K562 (cell line): ENCODE data around the gene SLC34A1. TPM values are rescaled to one million over a fixed set of nuclear protein-coding genes. Genes with fewer than 3 reads are reported as not detected.

Source experiments
- CXXC5 ChIP-seq: fragments of 250-450 bp; sonication (Bioruptor Pico); IDR thresholded peaks from 2 replicates; pipeline ENCODE4 v1.8.0; 2022; ENCODE audit warnings: inconsistent platforms, mild to moderate bottlenecking, moderate library complexity
- E2F6 ChIP-seq, 2 experiments: IDR thresholded peaks; 2 replicates each; pipeline ENCODE4 v1.6.1; 2011; ENCODE audit warnings: borderline replicate concordance in 1 of 2, control low read depth in 1 of 2, low read depth in 1 of 2, low read length in 1 of 2, mild to moderate bottlenecking in 1 of 2, mixed read lengths in 1 of 2, moderate library complexity in 1 of 2; ENCODE audit not compliant: insufficient read depth in 1 of 2, insufficient read length in 1 of 2, poor library complexity in 1 of 2, severe bottlenecking in 1 of 2; ENCODE audit errors: extremely low read depth in 1 of 2
- GABPB1 ChIP-seq: sonication (generic); formaldehyde crosslinking; IDR thresholded peaks from 2 replicates; pipeline ENCODE4 v1.8.0; 2022; ENCODE audit warnings: mild to moderate bottlenecking, missing genetic modification reagents
- HCFC1 ChIP-seq: IDR thresholded peaks from 2 replicates; pipeline ENCODE4 v1.6.1; 2012; ENCODE audit warnings: low read depth, low read length, improper control_type of control experiment
- KAT2B ChIP-seq: IDR thresholded peaks from one replicate; pipeline ENCODE4 v1.6.1; 2012; ENCODE audit warnings: low read depth, mild to moderate bottlenecking, control low read depth, inconsistent platforms, low read length, moderate library complexity
- MXD1 ChIP-seq: fragments of 250-450 bp; sonication (Bioruptor Pico); IDR thresholded peaks from 2 replicates; pipeline ENCODE4 v1.8.0; 2021; ENCODE audit warnings: borderline replicate concordance, mild to moderate bottlenecking, moderate library complexity; ENCODE audit not compliant: poor library complexity, severe bottlenecking
- REST ChIP-seq, 2 experiments: fragments of 450-650 bp; formaldehyde crosslinking in 1 of 2; IDR thresholded peaks; 2 replicates each; pipeline versions ENCODE4 v1.4.0 to v1.6.1; 2014 to 2020; ENCODE audit warnings: mild to moderate bottlenecking in 2 of 2, borderline replicate concordance in 1 of 2, low read depth in 1 of 2
- TOE1 ChIP-seq, 2 experiments: fragments of 450-650 bp in 1 of 2; sonication (generic) in 1 of 2; formaldehyde crosslinking in 1 of 2; IDR thresholded peaks; 2 replicates each; pipeline versions ENCODE4 v1.7.1 to v1.8.0; 2016 to 2022; ENCODE audit warnings: borderline replicate concordance in 2 of 2, mild to moderate bottlenecking in 2 of 2, antibody characterized with exemption in 1 of 2, inconsistent platforms in 1 of 2, low read depth in 1 of 2, missing genetic modification reagents in 1 of 2, moderate library complexity in 1 of 2
- ZFX ChIP-seq: sonication (generic); formaldehyde crosslinking; IDR thresholded peaks from 2 replicates; pipeline ENCODE4 v1.8.0; 2022; ENCODE audit warnings: mild to moderate bottlenecking, missing genetic modification reagents, moderate library complexity
- ZNF639 ChIP-seq, 2 experiments: fragments of 200-800 bp in 1 of 2; sonication (Bioruptor generic) in 1 of 2; sonication (generic) in 1 of 2; formaldehyde crosslinking in 1 of 2; IDR thresholded peaks in 1 of 2; conservative IDR thresholded peaks in 1 of 2; 2 replicates each; pipeline versions ENCODE4 v1.5.0 to v1.6.1; 2016 to 2020; ENCODE audit warnings: missing compliant biosample characterization in 1 of 2, missing genetic modification characterization in 1 of 2, missing genetic modification reagents in 1 of 2
- polyA plus RNA-seq, 8 experiments: library from polyadenylated mRNA; depleted of rRNA in 4 of 8; stranded (reverse) in 5 of 8; unstranded in 3 of 8; fragments of >200 nt; fragmentation: Nextera tagmentation in 2 of 8; fragmentation: Illumina TruSeq in 1 of 8; extraction: Ambion mirVana in 2 of 8; extraction: Trizol in 1 of 8; gene quantifications; 2 replicates each; pipeline versions ENCODE4 v1.2.1 to v1.2.3, GENCODE V29; 2011 to 2014; ENCODE audit warnings: inconsistent platforms in 1 of 8, missing spikeins in 1 of 8
- total RNA-seq, 7 experiments: library from RNA; depleted of rRNA in 6 of 7; stranded (reverse); fragments of >200 nt in 6 of 7; fragmentation: Illumina TruSeq in 2 of 7; extraction: Trizol in 2 of 7; gene quantifications; 2 replicates each; pipeline versions ENCODE4 v1.2.1 to v1.2.3, GENCODE V29; 2011 to 2021; ENCODE audit warnings: low replicate concordance in 1 of 7

The SLC34A1 gene
- total and polyA plus RNA-seq, 9 of the 15 experiments (the other 6 are each of a cell fraction or from before 2014, with no cell fraction given), result not detected

GRCh38 chr5:177370488-177371119, 13.6 kb upstream of the SLC34A1 start (continued):
- peak; percentile 56; the same call in 1 of the 2 replicates for TF ChIP-seq REST (IDR thresholded peaks at IDR 0.05; ENCODE audit: borderline replicate concordance)
- no peak for TF ChIP-seq REST (CRISPR knock-in tag; IDR thresholded peaks at IDR 0.05; ENCODE audit: low read depth)
- TF ChIP-seq TOE1 (IDR thresholded peaks at IDR 0.05; ENCODE audit: borderline replicate concordance), result 0 out of 2 replicates have a peak, but pooled peaks have one; percentile 26
- TF ChIP-seq TOE1 (CRISPR knock-in tag; IDR thresholded peaks at IDR 0.05; ENCODE audit: borderline replicate concordance, low read depth), result no peak
- TF ChIP-seq KAT2B, result peak; percentile 62
- peak in 1 of 2 experiments; percentile 60; a peak in 1 of 4 replicates for TF ChIP-seq ZNF639 (CRISPR knock-in tag; conservative IDR thresholded peaks at IDR 0.05 in 1 of 2, IDR thresholded peaks at IDR 0.05 in 1 of 2)
- TF ChIP-seq MXD1, result no peak
- TF ChIP-seq CXXC5 (CRISPR knock-in tag), result peak; percentile 82
- TF ChIP-seq HCFC1, result peak; percentile 48
- peak; percentile 48; the same call in 1 of the 2 replicates for TF ChIP-seq ZFX (CRISPR knock-in tag)
- peak; percentile 84 to 96 for TF ChIP-seq E2F6 (IDR thresholded peaks at IDR 0.05; ENCODE audit: borderline replicate concordance in 1 of 2, extremely low read depth in 1 of 2, insufficient read depth in 1 of 2, insufficient read length in 1 of 2, low read depth in 1 of 2, low read length in 1 of 2, poor library complexity in 1 of 2, severe bottlenecking in 1 of 2)
- peak; percentile 66 for TF ChIP-seq GABPB1 (CRISPR knock-in tag)
